WTC11 (cell line): Measurements from ENCODE around the gene OR2T3. TPM values are rescaled to one million over a fixed set of nuclear protein-coding genes. Genes with fewer than 3 reads are reported as not detected.
"Not testable (repeated sequence)": the region's sequence is repeated elsewhere in the genome, so short reads cannot be mapped to it uniquely, and the experiment has no call there.

Experiments used
- ATAC-seq: fragments of 200-7000 bp; cut with Tn5 transposase; 2 replicates; pipeline ENCODE4 v1.10.0; 2021; ENCODE audit warnings: mild to moderate bottlenecking, moderate library complexity
- CTCF ChIA-PET: fragments of 300-600 bp; sonication (Branson Sonifier 250); formaldehyde crosslinking; loops from one replicate; lab custom pipeline; 2021; ENCODE audit warnings: antibody characterized with exemption; lab: Charles Lee
- POLR2A ChIA-PET: fragments of 350-600 bp; sonication (Branson Sonifier 250); formaldehyde crosslinking; loops from one replicate; lab custom pipeline; 2021; ENCODE audit warnings: antibody characterized with exemption; lab: Charles Lee
- DNase-seq: peaks from one replicate; pipeline ENCODE4 v3.0.0; 2021; ENCODE audit warnings: low spot score
- H3K27ac Mint-ChIP-seq: 2 replicates; pipeline ENCODE4 v1.8.0; 2021; ENCODE audit warnings: mixed read lengths
- H3K27me3 Mint-ChIP-seq: 2 replicates; pipeline ENCODE4 v1.8.0; 2021; ENCODE audit warnings: low read depth, mild to moderate bottlenecking, moderate library complexity, mixed read lengths
- H3K36me3 Mint-ChIP-seq: 2 replicates; pipeline ENCODE4 v1.8.0; 2021; ENCODE audit warnings: mixed read lengths
- H3K4me1 Mint-ChIP-seq: 2 replicates; pipeline ENCODE4 v1.8.0; 2022; ENCODE audit warnings: mixed read lengths
- H3K4me3 Mint-ChIP-seq: 2 replicates; pipeline ENCODE4 v1.8.0; 2021; ENCODE audit warnings: mild to moderate bottlenecking, moderate library complexity, mixed read lengths
- H3K9me3 Mint-ChIP-seq: 2 replicates; pipeline ENCODE4 v1.8.0; 2021; ENCODE audit warnings: mixed read lengths
- E2F4 ChIP-seq: sonication (generic); formaldehyde crosslinking; IDR thresholded peaks from 2 replicates; pipeline ENCODE4 v1.8.1; 2022; ENCODE audit warnings: low read depth, mild to moderate bottlenecking, moderate library complexity, missing genetic modification reagents, borderline replicate concordance
- E2F5 ChIP-seq: sonication (generic); formaldehyde crosslinking; IDR thresholded peaks from 2 replicates; pipeline ENCODE4 v1.8.1; 2022; ENCODE audit warnings: mild to moderate bottlenecking, moderate library complexity, missing genetic modification reagents
- FOXP1 ChIP-seq: sonication (generic); formaldehyde crosslinking; IDR thresholded peaks from 2 replicates; pipeline ENCODE4 v1.8.0; 2022; ENCODE audit warnings: missing genetic modification reagents, mild to moderate bottlenecking, moderate library complexity, borderline replicate concordance
- GRHL2 ChIP-seq: fragments of 250-450 bp; sonication (Bioruptor Pico); IDR thresholded peaks from 2 replicates; pipeline ENCODE4 v1.8.0; 2022; ENCODE audit warnings: mild to moderate bottlenecking, moderate library complexity; ENCODE audit not compliant: insufficient replicate concordance, severe bottlenecking
- GTF2I ChIP-seq: fragments of 250-450 bp; sonication (Bioruptor Pico); conservative IDR thresholded peaks from 2 replicates; pipeline ENCODE4 v1.4.0; 2021; ENCODE audit warnings: mild to moderate bottlenecking
- KAT7 ChIP-seq: sonication (generic); formaldehyde crosslinking; IDR thresholded peaks from 2 replicates; pipeline ENCODE4 v1.8.1; 2023; ENCODE audit warnings: missing genetic modification reagents, mild to moderate bottlenecking, borderline replicate concordance
- NFATC4 ChIP-seq: fragments of 250-450 bp; sonication (Bioruptor Pico); IDR thresholded peaks from 2 replicates; pipeline ENCODE4 v1.9.0; 2021; ENCODE audit warnings: mild to moderate bottlenecking
- NR2C2 ChIP-seq: sonication (generic); formaldehyde crosslinking; IDR thresholded peaks from 2 replicates; pipeline ENCODE4 v1.8.0; 2022; ENCODE audit warnings: mild to moderate bottlenecking, missing genetic modification reagents
- OVOL2 ChIP-seq: fragments of 250-450 bp; sonication (Bioruptor Pico); IDR thresholded peaks from 2 replicates; pipeline ENCODE4 v1.9.0; 2021; ENCODE audit warnings: mild to moderate bottlenecking, borderline replicate concordance
- SMAD4 ChIP-seq: sonication (generic); formaldehyde crosslinking; IDR thresholded peaks from 2 replicates; pipeline ENCODE4 v1.8.0; 2022; ENCODE audit warnings: mild to moderate bottlenecking, missing genetic modification reagents
- TP53 ChIP-seq: sonication (generic); formaldehyde crosslinking; IDR thresholded peaks from 2 replicates; pipeline ENCODE4 v1.8.1; 2023; ENCODE audit warnings: mild to moderate bottlenecking, missing genetic modification reagents
- ZNF121 ChIP-seq: sonication (generic); formaldehyde crosslinking; IDR thresholded peaks from 2 replicates; pipeline ENCODE4 v1.8.0; 2023; ENCODE audit warnings: missing genetic modification reagents
- total RNA-seq: library from RNA; stranded (reverse); gene quantifications from 3 replicates; pipeline ENCODE4 v1.2.3, GENCODE V29; 2021
- TF ChIP-seq, protein P1 (sequence below): sonication (generic); formaldehyde crosslinking; IDR thresholded peaks from 2 replicates; pipeline ENCODE4 v1.8.0; 2022; ENCODE audit warnings: mild to moderate bottlenecking, missing genetic modification reagents
- TF ChIP-seq, protein P2 (sequence below): sonication (generic); formaldehyde crosslinking; IDR thresholded peaks from 2 replicates; pipeline ENCODE4 v1.8.0; 2022; ENCODE audit warnings: mild to moderate bottlenecking, missing genetic modification reagents
- TF ChIP-seq, protein P3 (sequence below): sonication (generic); formaldehyde crosslinking; IDR thresholded peaks from 2 replicates; pipeline ENCODE4 v1.8.1; 2022; ENCODE audit warnings: mild to moderate bottlenecking, missing genetic modification reagents, moderate library complexity, borderline replicate concordance
- TF ChIP-seq, protein P4 (sequence below): sonication (generic); formaldehyde crosslinking; conservative IDR thresholded peaks from 2 replicates; pipeline ENCODE4 v1.8.1; 2022; ENCODE audit warnings: mild to moderate bottlenecking, missing genetic modification reagents

Gene OR2T3
- total RNA-seq, 1 experiment from 2014 or later: not detected

GRCh38 chr1:248471154-248471553 lies 2.0 kb upstream of the OR2T3 start (continued):
- TF ChIP-seq, protein P1, sequence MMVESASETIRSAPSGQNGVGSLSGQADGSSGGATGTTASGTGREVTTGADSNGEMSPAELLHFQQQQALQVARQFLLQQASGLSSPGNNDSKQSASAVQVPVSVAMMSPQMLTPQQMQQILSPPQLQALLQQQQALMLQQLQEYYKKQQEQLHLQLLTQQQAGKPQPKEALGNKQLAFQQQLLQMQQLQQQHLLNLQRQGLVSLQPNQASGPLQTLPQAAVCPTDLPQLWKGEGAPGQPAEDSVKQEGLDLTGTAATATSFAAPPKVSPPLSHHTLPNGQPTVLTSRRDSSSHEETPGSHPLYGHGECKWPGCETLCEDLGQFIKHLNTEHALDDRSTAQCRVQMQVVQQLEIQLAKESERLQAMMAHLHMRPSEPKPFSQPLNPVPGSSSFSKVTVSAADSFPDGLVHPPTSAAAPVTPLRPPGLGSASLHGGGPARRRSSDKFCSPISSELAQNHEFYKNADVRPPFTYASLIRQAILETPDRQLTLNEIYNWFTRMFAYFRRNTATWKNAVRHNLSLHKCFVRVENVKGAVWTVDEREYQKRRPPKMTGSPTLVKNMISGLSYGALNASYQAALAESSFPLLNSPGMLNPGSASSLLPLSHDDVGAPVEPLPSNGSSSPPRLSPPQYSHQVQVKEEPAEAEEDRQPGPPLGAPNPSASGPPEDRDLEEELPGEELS (CRISPR knock-in tag): no peak
- TF ChIP-seq, protein P2, sequence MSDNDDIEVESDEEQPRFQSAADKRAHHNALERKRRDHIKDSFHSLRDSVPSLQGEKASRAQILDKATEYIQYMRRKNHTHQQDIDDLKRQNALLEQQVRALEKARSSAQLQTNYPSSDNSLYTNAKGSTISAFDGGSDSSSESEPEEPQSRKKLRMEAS: no peak
- TF ChIP-seq TP53 (CRISPR knock-in tag) (no peak), NR2C2 (no peak), E2F4 (CRISPR knock-in tag) (no peak), GRHL2 (CRISPR knock-in tag) (no peak), ZNF121 (CRISPR knock-in tag) (no peak), FOXP1 (CRISPR knock-in tag) (no peak), SMAD4 (no peak), KAT7 (no peak), NFATC4 (CRISPR knock-in tag) (no peak), GTF2I (CRISPR knock-in tag) (no peak), OVOL2 (CRISPR knock-in tag) (no peak), E2F5 (CRISPR knock-in tag) (no peak)
- TF ChIP-seq, protein P3, sequence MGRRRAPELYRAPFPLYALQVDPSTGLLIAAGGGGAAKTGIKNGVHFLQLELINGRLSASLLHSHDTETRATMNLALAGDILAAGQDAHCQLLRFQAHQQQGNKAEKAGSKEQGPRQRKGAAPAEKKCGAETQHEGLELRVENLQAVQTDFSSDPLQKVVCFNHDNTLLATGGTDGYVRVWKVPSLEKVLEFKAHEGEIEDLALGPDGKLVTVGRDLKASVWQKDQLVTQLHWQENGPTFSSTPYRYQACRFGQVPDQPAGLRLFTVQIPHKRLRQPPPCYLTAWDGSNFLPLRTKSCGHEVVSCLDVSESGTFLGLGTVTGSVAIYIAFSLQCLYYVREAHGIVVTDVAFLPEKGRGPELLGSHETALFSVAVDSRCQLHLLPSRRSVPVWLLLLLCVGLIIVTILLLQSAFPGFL (CRISPR knock-in tag): no peak
- TF ChIP-seq, protein P4, sequence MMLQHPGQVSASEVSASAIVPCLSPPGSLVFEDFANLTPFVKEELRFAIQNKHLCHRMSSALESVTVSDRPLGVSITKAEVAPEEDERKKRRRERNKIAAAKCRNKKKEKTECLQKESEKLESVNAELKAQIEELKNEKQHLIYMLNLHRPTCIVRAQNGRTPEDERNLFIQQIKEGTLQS (CRISPR knock-in tag): no peak

- H3K4me3 Mint-ChIP-seq, CTCF ChIA-PET, H3K4me1 Mint-ChIP-seq, POLR2A ChIA-PET, ATAC-seq, DNase-seq, H3K27ac Mint-ChIP-seq: not testable (repeated sequence)
- peaks cover 11% of the 10 kb centered on the region for H3K27me3 Mint-ChIP-seq
- H3K9me3 Mint-ChIP-seq: peaks cover 64% of the 10 kb centered on the region
- peaks cover 38% of the 10 kb centered on the region for H3K36me3 Mint-ChIP-seq
Observed at GRCh38 chr1:248472111-248472510, 1.0 kb upstream of the OR2T3 start.

GRCh38 chr1:248475660-248476059 lies 2.5 kb downstream of the OR2T3 start:
- H3K27me3 Mint-ChIP-seq, CTCF ChIA-PET, POLR2A ChIA-PET, ATAC-seq, DNase-seq, H3K4me3 Mint-ChIP-seq, H3K4me1 Mint-ChIP-seq, H3K27ac Mint-ChIP-seq: not testable (repeated sequence)
- Mint-ChIP-seq H3K36me3 (peaks cover 33% of the 10 kb centered on the region), H3K9me3 (peaks cover 49% of the 10 kb centered on the region)

DNA sequence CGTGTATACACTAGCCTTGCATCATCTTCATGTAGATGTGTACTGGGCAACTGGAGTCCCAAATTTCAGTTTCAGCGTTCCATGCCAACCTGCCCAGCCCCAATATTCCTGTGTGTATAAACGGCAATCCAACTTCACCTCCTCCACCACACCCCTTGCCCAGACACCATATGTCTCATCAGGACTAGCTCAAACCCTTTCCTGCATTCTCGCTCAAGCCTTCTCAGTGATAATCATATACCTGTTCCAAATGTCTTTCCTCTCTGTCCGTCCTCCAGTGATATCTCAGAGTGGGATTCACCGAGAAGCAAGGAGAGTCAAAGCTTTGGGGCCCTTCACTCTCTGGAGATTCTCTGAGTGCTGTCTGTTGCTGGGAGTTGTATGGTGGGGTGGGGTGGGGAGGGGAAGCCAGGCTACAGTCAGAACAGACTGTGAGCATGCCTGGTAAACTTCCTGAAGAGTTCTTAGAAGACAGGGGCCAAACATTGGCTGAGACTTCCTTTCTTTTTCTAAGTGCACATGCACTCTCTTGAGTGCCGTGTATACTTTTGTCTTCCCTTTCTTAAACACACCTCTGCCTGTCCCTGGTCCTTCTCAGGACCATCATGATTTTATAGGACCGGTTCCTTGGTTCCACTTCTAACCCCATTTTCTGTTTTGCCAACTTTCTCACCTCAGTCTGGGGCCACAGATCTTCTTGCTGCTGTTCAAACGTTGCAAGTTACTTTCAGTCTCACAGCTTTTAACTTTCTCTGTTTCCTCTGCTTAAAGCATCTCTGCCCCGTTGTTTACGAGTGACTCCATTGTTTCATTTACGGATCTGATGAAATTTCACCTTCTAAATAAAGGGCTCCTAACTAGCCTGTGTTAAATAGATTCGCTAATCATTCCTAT lies 8.8 kb downstream of the OR2T3 start:
- H3K4me1 Mint-ChIP-seq, CTCF ChIA-PET, H3K4me3 Mint-ChIP-seq: not testable (repeated sequence)

DNA sequence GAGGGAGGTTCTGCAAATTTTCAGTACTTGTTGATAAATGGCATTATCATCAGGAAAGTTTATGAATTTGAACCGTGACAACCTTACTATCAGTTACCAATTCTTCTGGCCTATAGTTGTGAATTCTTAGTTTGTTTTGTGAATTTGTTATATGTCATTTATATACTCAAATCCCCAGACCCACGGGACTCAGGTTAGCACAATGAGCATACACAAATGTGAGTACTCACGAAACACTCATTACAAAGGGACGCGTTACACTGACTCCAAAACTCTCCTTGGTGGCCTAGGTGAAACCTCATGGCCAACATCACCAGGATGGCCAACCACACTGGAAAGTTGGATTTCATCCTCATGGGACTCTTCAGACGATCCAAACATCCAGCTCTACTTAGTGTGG lies 15.1 kb downstream of the OR2T3 start, which contains the start of gene OR2T5:
OR2T5 (plus strand) TSS at position 301 of the 400 bp plus-strand sequence; CDS start at position 301, 0 bp downstream.
- H3K9me3 Mint-ChIP-seq, H3K27me3 Mint-ChIP-seq, H3K27ac Mint-ChIP-seq, H3K4me1 Mint-ChIP-seq, POLR2A ChIA-PET, ATAC-seq, CTCF ChIA-PET, H3K4me3 Mint-ChIP-seq, DNase-seq, H3K36me3 Mint-ChIP-seq: not testable (repeated sequence)

More for the DNA sequence above, 8.8 kb downstream of the OR2T3 start:
- DNase-seq, H3K27me3 Mint-ChIP-seq, H3K27ac Mint-ChIP-seq, ATAC-seq, POLR2A ChIA-PET: not testable (repeated sequence)
- peaks cover 34% of the 10 kb centered on the region for H3K9me3 Mint-ChIP-seq
- peaks cover 22% of the 10 kb centered on the region for H3K36me3 Mint-ChIP-seq

- H3K4me1 Mint-ChIP-seq, CTCF ChIA-PET, ATAC-seq, H3K36me3 Mint-ChIP-seq, POLR2A ChIA-PET, H3K4me3 Mint-ChIP-seq, H3K27me3 Mint-ChIP-seq, DNase-seq, H3K27ac Mint-ChIP-seq: not testable (repeated sequence)
- peaks cover 14% of the 10 kb centered on the region for H3K9me3 Mint-ChIP-seq
Observed at GRCh38 chr1:248496661-248497060, 23.5 kb downstream of the OR2T3 start.
